A673 (cell line): Measurements from ENCODE around the gene ATOSA. TPM values are rescaled to one million over a fixed set of nuclear protein-coding genes. Genes with fewer than 3 reads are reported as not detected.
A peak's percentile ranks its signal among the peaks of the same experiment; 100 is the strongest.

ENCODE experiments used
- BruUV-seq: library from RNA; stranded (reverse); fragments of 400-500 nt; replicated peaks from 2 replicates; lab custom pipeline; 2021; lab: Mats Ljungman, UMichigan
- CTCF ChIA-PET: fragments of 300-600 bp; sonication (Branson Sonifier 250); formaldehyde crosslinking; loops from one replicate; lab custom pipeline; 2022; ENCODE audit warnings: antibody characterized with exemption; lab: Charles Lee
- POLR2A ChIA-PET: fragments of 300-600 bp; sonication (Branson Sonifier 250); formaldehyde crosslinking; loops from one replicate; lab custom pipeline; 2022; ENCODE audit warnings: antibody characterized with exemption; ENCODE audit not compliant: low non-redundant PET; lab: Charles Lee
- DNase-seq: peaks from one replicate; pipeline ENCODE4 v3.0.0-alpha.2; 2015; ENCODE audit warnings: low spot score
- H3K27ac ChIP-seq: fragments of 200-600 bp; sonication (generic); 2 replicates; pipeline ENCODE4 v1.5.1; 2016; ENCODE audit warnings: mixed run types, low read depth, mild to moderate bottlenecking, mixed read lengths, antibody characterized with exemption, low read length; ENCODE audit not compliant: poor library complexity, severe bottlenecking
- H3K27me3 ChIP-seq: fragments of 200-600 bp; sonication (generic); replicated peaks from 2 replicates; pipeline ENCODE4 v1.6.1; 2017; ENCODE audit warnings: mixed run types, low read depth, mild to moderate bottlenecking, mixed read lengths, antibody characterized with exemption, low read length; ENCODE audit not compliant: insufficient read depth, poor library complexity
- H3K36me3 ChIP-seq: fragments of 200-600 bp; sonication (generic); 2 replicates; pipeline ENCODE4 v1.6.1; 2016; ENCODE audit warnings: mixed run types, mild to moderate bottlenecking, mixed read lengths, antibody characterized with exemption, low read length; ENCODE audit not compliant: insufficient read depth, poor library complexity, severe bottlenecking
- H3K4me1 ChIP-seq: fragments of 200-600 bp; sonication (generic); 2 replicates; pipeline ENCODE4 v1.6.1; 2017; ENCODE audit warnings: mixed run types, mild to moderate bottlenecking, mixed read lengths, antibody characterized with exemption, low read length; ENCODE audit not compliant: insufficient read depth, poor library complexity, severe bottlenecking
- H3K4me3 ChIP-seq: fragments of 200-600 bp; sonication (generic); 2 replicates; pipeline ENCODE4 v1.5.1; 2016; ENCODE audit warnings: low read depth, mixed run types, mild to moderate bottlenecking, mixed read lengths, low read length; ENCODE audit not compliant: poor library complexity, severe bottlenecking
- H3K9me3 ChIP-seq: fragments of 200-600 bp; sonication (generic); 2 replicates; pipeline ENCODE4 v1.6.1; 2016; ENCODE audit warnings: mixed run types, low read depth, mild to moderate bottlenecking, mixed read lengths, antibody characterized with exemption, low read length; ENCODE audit not compliant: poor library complexity, severe bottlenecking
- CTCF ChIP-seq: fragments of 300-800, 200-600 bp; sonication (generic); conservative IDR thresholded peaks from 2 replicates; pipeline ENCODE4 v1.5.1; 2017; ENCODE audit warnings: low read depth, mild to moderate bottlenecking, antibody characterized with exemption, low read length, moderate library complexity, mixed read lengths
- EZH2 ChIP-seq: fragments of 200-600 bp; sonication (generic); IDR thresholded peaks from 2 replicates; pipeline ENCODE4 v1.6.1; 2017; ENCODE audit warnings: borderline replicate concordance, low read depth, mild to moderate bottlenecking, mixed read lengths, antibody characterized with exemption, low read length; ENCODE audit not compliant: poor library complexity, severe bottlenecking
- intact Hi-C: fragments of 100-400 bp; cut with micrococcal nuclease; formaldehyde crosslinking; loops from one replicate; pipeline ENCODE4 v1.10.0; 2022; ENCODE audit not compliant: unreplicated experiment
- total RNA-seq: library from RNA; stranded (reverse); gene quantifications from 2 replicates; pipeline ENCODE4 v1.2.3, GENCODE V29; 2021

The ATOSA gene
- total RNA-seq, 1 experiment from 2014 or later: 5.3 TPM

- intact Hi-C loops: no loop called here
- CTCF ChIA-PET: no interaction called here
Observed at GRCh38 chr15:52651868-52652267, 27.3 kb downstream of the ATOSA start.

GRCh38 chr15:52651114-52651513, 28.1 kb downstream of the ATOSA start:
- TF ChIP-seq CTCF (no peak), EZH2 (no peak)
- POLR2A ChIA-PET: interaction anchor here (0.6 kb wide), 1 partner anchor 16 kb away, joined by 3 read pairs; no protein-coding TSS in a partner anchor
- Histone ChIP-seq H3K36me3 (no peaks in the 10 kb centered on the region), H3K27ac (peak overlapping the region; percentile 34), H3K9me3 (no peaks in the 10 kb centered on the region), H3K4me1 (peaks cover 22% of the 10 kb centered on the region), H3K27me3 (no peaks in the 10 kb centered on the region), H3K4me3 (peak overlapping the region; percentile 35)
- no peak for DNase-seq
- intact Hi-C loops: no loop called here
- BruUV-seq: no TSS peak
- CTCF ChIA-PET: no interaction called here

More at GRCh38 chr15:52651868-52652267, 27.3 kb downstream of the ATOSA start:
- Histone ChIP-seq H3K9me3 (no peaks in the 10 kb centered on the region), H3K36me3 (no peaks in the 10 kb centered on the region), H3K4me1 (peaks cover 22% of the 10 kb centered on the region), H3K27ac (peak overlapping the region; percentile 34), H3K27me3 (no peaks in the 10 kb centered on the region), H3K4me3 (peak overlapping the region; percentile 35)
- TF ChIP-seq EZH2: no peak
- TF ChIP-seq CTCF: no peak
- peak; percentile 91 for DNase-seq
- POLR2A ChIA-PET: interaction anchor here (0.6 kb wide), 1 partner anchor 15 kb away, joined by 3 read pairs; no protein-coding TSS in a partner anchor
- no TSS peak for BruUV-seq

- no peak overlapping the region for H3K27ac ChIP-seq
- DNase-seq: peak; percentile 6
- no peak for TF ChIP-seq EZH2
- intact Hi-C loops: no loop called here
- H3K27me3 ChIP-seq: no peaks in the 10 kb centered on the region
- H3K9me3 ChIP-seq: no peaks in the 10 kb centered on the region
- ChIA-PET CTCF (no interaction called here), POLR2A (no interaction called here)
- no peaks in the 10 kb centered on the region for H3K36me3 ChIP-seq
- peaks cover 22% of the 10 kb centered on the region for H3K4me1 ChIP-seq
- H3K4me3 ChIP-seq: no peak overlapping the region
- no TSS peak for BruUV-seq
Observed at GRCh38 chr15:52649686-52650085, 29.5 kb downstream of the ATOSA start.

GRCh38 chr15:52645916-52646315, 33.3 kb downstream of the ATOSA start:
- no peaks in the 10 kb centered on the region for H3K9me3 ChIP-seq
- intact Hi-C loops: no loop called here
- ChIA-PET CTCF (no interaction called here), POLR2A (no interaction called here)
- H3K4me3 ChIP-seq: no peak overlapping the region
- no TSS peak for BruUV-seq
- no peaks in the 10 kb centered on the region for H3K36me3 ChIP-seq
- no peaks in the 10 kb centered on the region for H3K27me3 ChIP-seq
- no peak for DNase-seq
- H3K27ac ChIP-seq: no peak overlapping the region
- TF ChIP-seq EZH2 (no peak), CTCF (no peak)
- peaks cover under 1% of the 10 kb centered on the region for H3K4me1 ChIP-seq
